Endothelial cell (in vitro differentiated cells): ENCODE data around the gene RPA4. TPM values are rescaled to one million over a fixed set of nuclear protein-coding genes. Genes with fewer than 3 reads are reported as not detected.

Experiments
- DNase-seq: peaks from one replicate; pipeline ENCODE4 v3.0.0; 2021; ENCODE audit warnings: low spot score
- H3K27ac Mint-ChIP-seq: one replicate; pipeline ENCODE4 v1.8.0; 2021; ENCODE audit warnings: mixed read lengths, inconsistent platforms; ENCODE audit not compliant: unreplicated experiment
- H3K27me3 Mint-ChIP-seq: one replicate; pipeline ENCODE4 v1.8.0; 2021; ENCODE audit warnings: mild to moderate bottlenecking, moderate library complexity, mixed read lengths, inconsistent platforms; ENCODE audit not compliant: unreplicated experiment
- H3K36me3 Mint-ChIP-seq: one replicate; pipeline ENCODE4 v1.8.0; 2021; ENCODE audit warnings: mild to moderate bottlenecking, low read depth, mixed read lengths, inconsistent platforms; ENCODE audit not compliant: unreplicated experiment
- H3K4me1 Mint-ChIP-seq: one replicate; pipeline ENCODE4 v1.8.0; 2021; ENCODE audit warnings: mild to moderate bottlenecking, mixed read lengths, inconsistent platforms; ENCODE audit not compliant: unreplicated experiment
- H3K4me3 Mint-ChIP-seq: one replicate; pipeline ENCODE4 v1.8.0; 2021; ENCODE audit warnings: mild to moderate bottlenecking, mixed read lengths, inconsistent platforms; ENCODE audit not compliant: unreplicated experiment
- H3K9me3 Mint-ChIP-seq: one replicate; pipeline ENCODE4 v1.8.0; 2021; ENCODE audit warnings: mixed read lengths, inconsistent platforms; ENCODE audit not compliant: unreplicated experiment
- CTCF ChIP-seq: fragments of 200-600 bp; sonication (generic); IDR thresholded peaks from one replicate; pipeline ENCODE4 v1.5.0; 2021; ENCODE audit warnings: antibody characterized with exemption; ENCODE audit not compliant: unreplicated experiment
- long read RNA-seq: library from polyadenylated mRNA; unstranded; transcript quantifications from one replicate; pipeline ENCODE4 v2.0.0, GENCODE V29; 2020; ENCODE audit not compliant: unreplicated experiment
- total RNA-seq: library from RNA; stranded (reverse); fragmentation: NEBNext Ultra II Directional; extraction: Animal tissue kit (Norgen Biotek cat#: 25700); gene quantifications from one replicate; pipeline ENCODE4 v1.2.1, GENCODE V29; 2021; ENCODE audit not compliant: unreplicated experiment

The RPA4 gene
- total RNA-seq: 1.9 TPM
- long read RNA-seq: 0 reads

GRCh38 chrX:96883608-96884007 lies at the start of gene RPA4:
TSS of gene RPA4 (plus strand) at chrX:96883908. CDS start at chrX:96884311, 403 bp downstream.
- H3K36me3 Mint-ChIP-seq: peaks cover 2% of the 10 kb centered on the region
- H3K27me3 Mint-ChIP-seq: no peaks in the 10 kb centered on the region
- H3K4me1 Mint-ChIP-seq: no peaks in the 10 kb centered on the region
- no peak for DNase-seq
- H3K27ac Mint-ChIP-seq: no peak within 1 kb of the TSS
- TF ChIP-seq CTCF: no peak
- no peak within 1 kb of the TSS for H3K4me3 Mint-ChIP-seq
- H3K9me3 Mint-ChIP-seq: no peaks in the 10 kb centered on the region

- Mint-ChIP-seq H3K4me3 (no peak overlapping the region), H3K27ac (no peak overlapping the region), H3K27me3 (no peaks in the 10 kb centered on the region), H3K36me3 (no peaks in the 10 kb centered on the region), H3K9me3 (no peaks in the 10 kb centered on the region), H3K4me1 (peaks cover 8% of the 10 kb centered on the region)
- TF ChIP-seq CTCF: no peak
- DNase-seq: no peak
Measured at GRCh38 chrX:96834137-96834536, 49.6 kb upstream of the RPA4 start.

GRCh38 chrX:96835660-96836289 lies 47.9 kb upstream of the RPA4 start:
- Mint-ChIP-seq H3K4me3 (no peak overlapping the region), H3K27me3 (no peaks in the 10 kb centered on the region), H3K27ac (no peak overlapping the region), H3K9me3 (no peaks in the 10 kb centered on the region), H3K4me1 (peaks cover 7% of the 10 kb centered on the region), H3K36me3 (no peaks in the 10 kb centered on the region)
- no peak for TF ChIP-seq CTCF
- DNase-seq: no peak

- H3K4me3 Mint-ChIP-seq: no peak overlapping the region
- no peaks in the 10 kb centered on the region for H3K9me3 Mint-ChIP-seq
- no peak for TF ChIP-seq CTCF
- no peaks in the 10 kb centered on the region for H3K36me3 Mint-ChIP-seq
- H3K27ac Mint-ChIP-seq: no peak overlapping the region
- no peaks in the 10 kb centered on the region for H3K27me3 Mint-ChIP-seq
- H3K4me1 Mint-ChIP-seq: peaks cover 4% of the 10 kb centered on the region
- no peak for DNase-seq
Measured at GRCh38 chrX:96837808-96838207, 45.9 kb upstream of the RPA4 start.

GRCh38 chrX:96838537-96838936 lies 45.2 kb upstream of the RPA4 start:
- H3K4me3 Mint-ChIP-seq: no peak overlapping the region
- H3K9me3 Mint-ChIP-seq: no peaks in the 10 kb centered on the region
- no peak overlapping the region for H3K27ac Mint-ChIP-seq
- no peaks in the 10 kb centered on the region for H3K36me3 Mint-ChIP-seq
- H3K4me1 Mint-ChIP-seq: peaks cover 4% of the 10 kb centered on the region
- no peak for TF ChIP-seq CTCF
- DNase-seq: no peak
- H3K27me3 Mint-ChIP-seq: no peaks in the 10 kb centered on the region
